Stromal cell of bone marrow (primary cell): Measurements from ENCODE around the gene MAPK8.

Experiments
- DNase-seq: peaks from one replicate; pipeline ENCODE4 v3.0.0-alpha.2; 2012; ENCODE audit warnings: low read depth

The MAPK8 gene

GRCh38 chr10:48477616-48478015 lies 171.1 kb downstream of the MAPK8 start:
- DNase-seq, result no peak

- no peak for DNase-seq
Observed at GRCh38 chr10:48478469-48478868, 172.0 kb downstream of the MAPK8 start.

GRCh38 chr10:48478980-48479811 lies 172.7 kb downstream of the MAPK8 start:
- DNase-seq, result no peak

DNA sequence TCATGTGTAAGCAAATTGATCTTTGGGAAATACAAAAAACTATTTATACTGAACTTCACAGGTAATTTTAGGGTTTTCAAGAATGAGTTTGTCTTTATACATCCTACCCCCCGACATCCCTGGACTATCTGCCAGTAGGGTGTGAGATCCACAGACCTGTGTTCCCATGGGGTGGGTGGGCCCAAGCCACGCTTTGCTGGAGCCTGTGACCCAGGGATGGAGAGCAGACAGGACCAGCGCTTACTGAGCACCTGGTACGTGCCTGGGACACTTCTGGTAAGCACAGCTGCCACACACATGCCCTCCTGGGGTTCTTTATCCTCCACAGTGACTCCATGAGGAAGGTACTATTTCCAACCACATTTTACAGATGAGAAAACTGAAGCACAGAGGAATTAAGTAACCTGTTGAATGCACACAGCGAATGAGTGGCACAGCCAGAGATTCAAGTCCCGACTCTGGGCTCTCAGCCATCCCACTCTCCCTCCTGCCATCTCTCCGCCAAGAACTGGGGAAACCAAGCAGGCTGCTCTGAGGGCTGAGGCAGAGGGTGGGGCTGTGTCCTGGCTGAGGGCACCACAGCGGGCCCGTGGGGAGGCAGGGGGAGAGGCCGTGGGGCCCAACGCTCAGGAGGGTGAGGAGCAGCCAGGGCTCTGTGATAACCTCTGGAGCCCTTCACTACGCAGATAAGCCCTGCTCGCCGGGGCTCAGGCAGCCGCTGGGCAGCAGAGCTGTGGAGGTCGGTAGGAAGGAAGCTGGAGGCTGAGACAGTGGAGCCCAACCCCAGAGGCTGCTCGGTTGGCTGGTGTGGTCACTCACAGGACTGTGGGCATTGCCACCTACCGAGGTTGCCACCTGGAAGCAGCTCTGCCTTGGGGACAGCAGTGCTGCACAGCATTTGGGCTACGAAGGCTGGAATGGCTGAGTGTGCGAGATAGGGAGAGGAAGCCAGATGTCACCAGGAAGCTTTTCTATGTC lies 174.2 kb downstream of the MAPK8 start:
- no peak for DNase-seq

- no peak for DNase-seq
Observed at GRCh38 chr10:48481385-48481784, 174.9 kb downstream of the MAPK8 start.

- DNase-seq, result no peak
Observed at GRCh38 chr10:48482207-48482606, 175.7 kb downstream of the MAPK8 start.

DNA sequence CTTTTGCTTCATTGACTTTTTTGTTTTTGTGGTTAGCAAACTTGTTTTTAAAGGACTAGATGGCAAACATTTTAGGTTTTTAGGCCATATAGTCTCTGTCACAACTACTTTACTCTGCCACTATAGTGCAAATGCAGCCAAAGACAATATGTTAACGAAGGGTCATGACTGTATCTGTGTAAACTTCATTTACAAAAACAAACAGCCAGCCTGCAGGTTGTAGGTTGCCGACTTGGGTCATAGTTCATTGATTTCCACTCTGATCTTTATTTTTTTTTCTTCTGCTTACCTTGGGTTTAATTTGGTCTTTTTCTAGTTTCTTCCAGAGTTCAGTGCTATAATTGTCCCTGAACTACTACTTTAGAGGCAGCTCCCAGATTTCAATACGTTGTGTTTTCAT lies 178.4 kb downstream of the MAPK8 start:
- no peak for DNase-seq

- no peak for DNase-seq
Observed at GRCh38 chr10:48485711-48486110, 179.2 kb downstream of the MAPK8 start.

DNA sequence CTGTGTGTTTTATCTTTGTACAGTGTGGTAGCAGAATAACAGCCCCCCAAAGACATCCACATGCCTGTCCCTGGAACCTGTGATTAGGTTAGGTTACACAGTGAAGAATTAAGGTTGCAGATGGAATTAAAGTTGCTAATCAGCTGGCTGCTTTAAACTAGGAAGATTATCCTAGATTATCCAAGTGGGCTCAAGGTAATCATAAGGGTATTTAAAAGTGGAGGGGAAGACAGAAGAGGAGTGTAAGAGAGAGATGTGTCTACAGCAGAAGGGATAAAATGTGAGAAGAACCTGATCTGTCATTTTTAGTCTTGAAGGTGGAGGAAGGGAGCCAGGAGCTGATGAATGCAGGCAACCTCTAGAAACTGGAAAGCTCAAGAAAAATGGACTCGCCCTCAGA lies 180.8 kb downstream of the MAPK8 start:
- no peak for DNase-seq
